ENCODE measurements around the gene CAPN1. TPM values are rescaled to one million over a fixed set of nuclear protein-coding genes. Genes with fewer than 3 reads are reported as not detected.
"Not testable (repeated sequence)": the region's sequence is repeated elsewhere in the genome, so short reads cannot be mapped to it uniquely, and the experiment has no call there.

The CAPN1 gene
- total and polyA plus RNA-seq, 8 donors: 79.5 to 325 (median 134) TPM

DNA sequence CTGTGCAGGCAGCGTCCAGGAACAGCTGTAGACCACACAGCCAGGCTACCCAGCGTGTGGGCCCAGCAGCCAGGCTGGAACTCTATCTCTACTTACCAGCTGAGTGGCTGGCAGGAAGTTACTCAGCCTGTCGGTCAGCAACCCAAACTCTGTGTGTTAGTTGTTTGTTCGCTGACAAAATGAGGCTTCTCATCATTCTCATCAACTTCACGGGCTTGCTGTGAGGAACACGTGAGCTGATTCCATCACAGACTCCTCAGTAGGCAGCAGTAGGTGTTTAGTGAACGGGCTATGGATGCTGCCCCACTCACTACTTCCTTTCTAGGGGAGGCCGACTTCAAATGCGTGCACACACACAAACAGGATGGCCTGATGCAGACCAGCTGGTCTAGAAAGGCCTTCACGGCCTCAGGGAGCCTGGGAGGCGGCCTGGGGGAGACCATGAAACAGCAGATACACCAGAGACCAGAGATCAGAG, 12.5 kb upstream of the CAPN1 start:
- intact Hi-C loops (cut with DNase I; ENCODE audit: low total_unique reads): no loop called here
- no peak for DNase-seq
- TF ChIP-seq EP300 (IDR thresholded peaks at IDR 0.05): no peak
- TF ChIP-seq, protein P1, sequence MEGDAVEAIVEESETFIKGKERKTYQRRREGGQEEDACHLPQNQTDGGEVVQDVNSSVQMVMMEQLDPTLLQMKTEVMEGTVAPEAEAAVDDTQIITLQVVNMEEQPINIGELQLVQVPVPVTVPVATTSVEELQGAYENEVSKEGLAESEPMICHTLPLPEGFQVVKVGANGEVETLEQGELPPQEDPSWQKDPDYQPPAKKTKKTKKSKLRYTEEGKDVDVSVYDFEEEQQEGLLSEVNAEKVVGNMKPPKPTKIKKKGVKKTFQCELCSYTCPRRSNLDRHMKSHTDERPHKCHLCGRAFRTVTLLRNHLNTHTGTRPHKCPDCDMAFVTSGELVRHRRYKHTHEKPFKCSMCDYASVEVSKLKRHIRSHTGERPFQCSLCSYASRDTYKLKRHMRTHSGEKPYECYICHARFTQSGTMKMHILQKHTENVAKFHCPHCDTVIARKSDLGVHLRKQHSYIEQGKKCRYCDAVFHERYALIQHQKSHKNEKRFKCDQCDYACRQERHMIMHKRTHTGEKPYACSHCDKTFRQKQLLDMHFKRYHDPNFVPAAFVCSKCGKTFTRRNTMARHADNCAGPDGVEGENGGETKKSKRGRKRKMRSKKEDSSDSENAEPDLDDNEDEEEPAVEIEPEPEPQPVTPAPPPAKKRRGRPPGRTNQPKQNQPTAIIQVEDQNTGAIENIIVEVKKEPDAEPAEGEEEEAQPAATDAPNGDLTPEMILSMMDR (IDR thresholded peaks at IDR 0.05): no peak
- no peak for TF ChIP-seq POLR2AphosphoS5 (IDR thresholded peaks at IDR 0.05)

GRCh38 chr11:65170058-65170534, 11.6 kb upstream of the CAPN1 start, which contains the start of gene SPDYC:
Gene SPDYC (plus strand): TSS chr11:65170233. CDS start chr11:65171358, 1,125 bp downstream.
- H3K4me1 ChIP-seq: peaks cover 0 to 7% (median 3%) of the 10 kb centered on the region in 4 donors
- 89 to 95% (median 94%) methylated on average over 14 to 21 of the region's 21 CpGs for WGBS, 5 donors
- no peaks in the 10 kb centered on the region for H3K9me3 ChIP-seq
- no peak within 1 kb of the TSS for H3K27ac ChIP-seq
- intact Hi-C loops (cut with DNase I; ENCODE audit: low total_unique reads): loop anchor here (10.0 kb wide), 1 partner anchor 45 kb away; the partner anchor contains the start of genes FAU and MRPL49
- TF ChIP-seq EP300 (IDR thresholded peaks at IDR 0.05): no peak
- TF ChIP-seq, protein P1 (IDR thresholded peaks at IDR 0.05): no peak
- no peak for TF ChIP-seq POLR2AphosphoS5 (IDR thresholded peaks at IDR 0.05)
- TF ChIP-seq POLR2A (IDR thresholded peaks at IDR 0.05): no peak
- no peak within 1 kb of the TSS for H3K4me3 ChIP-seq
- H3K36me3 ChIP-seq: no peaks in the 10 kb centered on the region
- no peak for DNase-seq
- H3K27me3 ChIP-seq: no peaks in the 10 kb centered on the region

More for the DNA sequence above, 12.5 kb upstream of the CAPN1 start:
- Histone ChIP-seq H3K4me1 (peaks cover 0 to 7% (median 3%) of the 10 kb centered on the region in 4 donors), H3K9me3 (no peaks in the 10 kb centered on the region), H3K27me3 (no peaks in the 10 kb centered on the region), H3K27ac (no peak overlapping the region), H3K36me3 (no peaks in the 10 kb centered on the region), H3K4me3 (no peak overlapping the region)
- WGBS, 5 donors: 65 to 74% (median 71%) methylated on average over 11 of the region's 11 CpGs

- no peaks in the 10 kb centered on the region for H3K36me3 ChIP-seq
- no peak overlapping the region for H3K27ac ChIP-seq
- H3K9me3 ChIP-seq: no peaks in the 10 kb centered on the region
- WGBS, 5 donors: 80 to 88% (median 85%) methylated on average over 10 of the region's 10 CpGs
- H3K4me1 ChIP-seq: no peaks in the 10 kb centered on the region
- TF ChIP-seq POLR2A (IDR thresholded peaks at IDR 0.05) (no peak), EP300 (IDR thresholded peaks at IDR 0.05) (no peak), POLR2AphosphoS5 (IDR thresholded peaks at IDR 0.05) (no peak)
- TF ChIP-seq, protein P1 (IDR thresholded peaks at IDR 0.05): no peak
- H3K4me3 ChIP-seq: no peak overlapping the region
- intact Hi-C loops (cut with DNase I; ENCODE audit: low total_unique reads): loop anchor here (10.0 kb wide), 1 partner anchor 48 kb away; the partner anchor contains the start of genes FAU and MRPL49
- no peak for DNase-seq
- H3K27me3 ChIP-seq: no peaks in the 10 kb centered on the region
Observed at GRCh38 chr11:65172600-65172999, 9.1 kb upstream of the CAPN1 start.

GRCh38 chr11:65174571-65175010, 7.1 kb upstream of the CAPN1 start:
- H3K9me3 ChIP-seq, DNase-seq, H3K4me3 ChIP-seq, H3K27me3 ChIP-seq, H3K27ac ChIP-seq, H3K36me3 ChIP-seq, H3K4me1 ChIP-seq: not testable (repeated sequence)
- WGBS, 5 donors: 28 to 42% (median 33%) methylated on average over 2 of the region's 2 CpGs
- intact Hi-C loops (cut with DNase I; ENCODE audit: low total_unique reads): loop anchor here (10.0 kb wide), 1 partner anchor 50 kb away; the partner anchor contains the start of genes FAU and MRPL49
